T47D (cell line): ENCODE measurements around the gene MAST4.

Source experiments
- DNase-seq, 2 experiments: peaks; one replicate each; pipeline versions ENCODE4 v3.0.0 to v3.0.0-alpha.2; 2011 to 2012; ENCODE audit warnings: low read depth in 1 of 2, low spot score in 1 of 2
- JUND ChIP-seq: IDR thresholded peaks from 2 replicates; pipeline ENCODE4 v1.6.1; 2012; ENCODE audit warnings: low read depth
- in situ Hi-C: cut with HindIII; loops from 2 replicates; pipeline ENCODE4 v1.10.0; 2016; ENCODE audit warnings: low sequenced_read_pairs, low pct_unique_long_range_greater_than_20kb

MAST4 gene

DNA sequence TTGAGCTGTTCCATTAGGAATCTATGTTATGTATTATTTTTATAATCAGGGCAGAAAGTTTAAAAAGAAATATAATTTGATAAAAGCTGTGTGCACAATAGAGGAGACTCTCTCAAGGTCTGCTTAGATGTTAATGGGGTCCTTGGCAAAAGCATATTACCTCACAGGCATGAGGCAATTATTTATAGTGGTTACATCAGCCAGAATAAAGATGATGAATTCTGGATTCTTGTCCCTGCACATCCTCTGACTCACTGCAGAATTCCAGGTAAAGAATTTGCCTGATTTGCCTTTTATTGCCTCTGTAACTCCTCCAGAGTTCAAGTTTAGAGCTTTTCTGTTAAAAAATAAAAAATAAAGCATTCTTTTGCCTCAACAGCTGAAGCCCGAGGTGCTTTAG is 253.6 kb downstream of the MAST4 start:
- no peak for TF ChIP-seq JUND
- no peak for DNase-seq
- in situ Hi-C loops: no loop called here

DNA sequence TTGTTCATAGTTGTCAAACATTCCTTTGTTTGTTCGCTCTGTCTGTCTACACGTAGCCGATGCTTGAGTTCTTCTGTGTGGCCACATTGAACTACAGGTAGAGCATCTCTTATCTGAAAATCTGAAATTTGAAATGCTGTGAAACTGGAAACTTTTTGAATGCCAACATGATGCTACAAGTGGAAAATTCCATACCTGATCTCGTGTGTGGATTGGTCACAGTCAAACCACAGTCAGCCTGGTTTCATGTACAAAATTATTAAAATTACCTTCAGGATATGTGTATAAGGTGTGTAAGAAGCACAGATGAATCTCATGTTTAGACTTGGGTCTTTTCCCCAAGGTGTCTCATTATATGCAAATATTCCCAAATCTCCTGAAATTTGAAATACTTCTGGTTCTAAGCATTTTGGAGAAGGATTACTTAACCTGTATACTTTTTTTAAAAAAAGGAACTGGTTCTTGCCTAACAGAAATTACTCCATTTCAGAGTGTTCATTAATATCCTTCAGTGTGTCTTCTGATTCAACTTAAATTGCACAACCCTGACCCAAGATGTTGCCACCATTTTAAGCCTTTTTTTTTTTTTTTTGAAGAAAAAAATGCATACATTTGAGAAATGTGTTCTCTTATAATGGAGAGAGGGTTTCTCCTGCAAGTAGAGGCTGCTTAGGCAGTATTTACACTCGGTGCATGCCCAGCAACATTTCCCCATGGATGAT is 254.3 kb downstream of the MAST4 start:
- peak in 1 of 2 experiments; percentile 59 for DNase-seq
- in situ Hi-C loops: no loop called here
- TF ChIP-seq JUND: no peak

DNA sequence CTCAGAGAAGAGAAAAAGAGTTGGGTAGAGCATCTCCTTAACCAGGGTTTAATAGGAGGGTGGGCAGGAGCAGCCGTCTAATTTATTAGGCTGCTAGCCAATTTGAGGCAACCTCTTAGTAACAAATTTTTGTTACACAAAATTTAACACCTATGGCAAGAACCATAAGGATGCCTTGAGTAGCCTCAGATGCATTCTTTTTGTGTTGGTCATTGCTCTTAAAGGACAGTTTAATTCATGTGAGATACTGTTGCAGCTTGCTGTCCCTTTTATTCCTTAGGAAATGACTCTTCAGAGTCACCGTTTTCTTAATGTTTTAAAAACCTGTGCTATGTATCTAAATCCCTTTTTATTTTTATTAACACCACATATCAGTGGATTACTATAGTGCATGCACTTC is 255.1 kb downstream of the MAST4 start:
- in situ Hi-C loops: no loop called here

DNA sequence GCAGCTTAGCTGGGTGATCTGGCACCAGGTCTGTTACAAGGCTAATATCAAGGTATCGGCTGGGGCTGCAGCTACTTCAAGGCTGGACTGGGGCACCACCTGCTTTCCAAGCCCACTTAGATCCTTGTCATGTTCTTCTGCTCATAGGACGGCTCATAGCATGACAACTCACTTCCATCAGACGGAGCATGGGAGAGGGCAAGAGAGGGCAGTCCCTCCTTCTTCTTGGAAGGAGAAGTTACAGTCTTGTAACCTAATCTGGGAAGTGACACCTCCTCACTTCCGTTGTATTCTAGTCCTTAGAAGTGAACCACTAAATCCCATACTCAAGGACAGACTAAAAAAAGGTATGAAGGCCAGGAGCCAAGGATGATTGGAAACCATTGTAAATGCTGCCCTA is 258.2 kb downstream of the MAST4 start:
- in situ Hi-C loops: no loop called here

More for the DNA sequence above, 255.1 kb downstream of the MAST4 start:
- no peak for DNase-seq
- TF ChIP-seq JUND: no peak

DNA sequence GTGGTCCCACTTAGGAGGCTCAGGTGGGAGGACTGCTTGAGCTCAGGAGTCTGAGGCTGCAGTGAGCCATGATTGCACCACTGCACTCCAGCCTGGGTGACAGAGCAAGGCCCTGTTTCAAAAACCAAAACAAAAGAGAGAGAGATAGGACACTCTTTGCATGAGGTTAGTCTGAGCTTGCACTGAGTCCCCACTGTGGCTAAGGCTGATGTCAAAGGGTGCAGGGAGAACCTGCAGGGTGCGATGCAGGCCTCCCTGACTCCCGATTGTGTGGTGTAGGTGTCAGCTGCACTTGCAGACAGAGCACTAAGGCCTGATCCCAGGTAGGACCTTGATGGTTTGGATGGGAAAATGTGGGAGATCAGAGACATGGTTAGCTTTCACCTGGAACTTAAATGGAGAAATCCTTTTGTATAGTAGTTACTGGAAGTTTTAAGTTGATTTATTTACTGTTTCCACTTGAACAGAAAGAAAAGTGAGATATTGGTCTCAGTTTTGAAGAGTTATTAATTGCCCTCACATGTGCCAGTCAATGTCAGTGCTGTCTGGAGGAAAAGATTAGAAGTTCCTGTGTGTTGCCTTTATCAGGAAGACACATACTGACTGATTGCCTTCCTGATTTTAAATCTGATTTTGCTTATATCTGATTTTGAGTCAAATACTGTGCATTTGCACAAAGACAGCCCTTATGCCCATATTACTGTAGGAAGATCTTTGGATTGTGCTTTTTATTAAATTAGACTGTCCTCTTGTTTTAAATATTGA is 260.0 kb downstream of the MAST4 start:
- in situ Hi-C loops: no loop called here
- DNase-seq: no peak
- TF ChIP-seq JUND: no peak

More for the DNA sequence above, 258.2 kb downstream of the MAST4 start:
- no peak for DNase-seq
- TF ChIP-seq JUND: no peak

DNA sequence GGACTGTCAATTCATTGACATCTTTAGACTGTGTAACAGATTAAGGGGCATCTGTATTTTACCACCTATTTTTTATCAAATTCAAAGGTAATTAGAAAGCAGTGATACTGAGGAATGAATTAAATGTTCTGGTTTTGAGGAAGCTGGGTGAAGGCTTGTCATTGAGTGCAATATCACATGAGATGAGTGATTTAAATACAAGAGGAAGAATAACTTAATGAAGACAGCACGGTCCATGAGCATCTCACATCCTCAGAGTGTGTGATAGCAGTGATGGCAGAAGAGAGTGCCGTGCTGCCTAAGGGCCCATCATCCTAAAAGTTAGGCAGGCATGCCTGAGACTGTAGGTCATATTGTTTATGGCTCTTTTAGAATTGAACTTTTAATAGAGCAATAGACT is 263.3 kb downstream of the MAST4 start:
- no peak for TF ChIP-seq JUND
- DNase-seq: no peak
- in situ Hi-C loops: no loop called here

DNA sequence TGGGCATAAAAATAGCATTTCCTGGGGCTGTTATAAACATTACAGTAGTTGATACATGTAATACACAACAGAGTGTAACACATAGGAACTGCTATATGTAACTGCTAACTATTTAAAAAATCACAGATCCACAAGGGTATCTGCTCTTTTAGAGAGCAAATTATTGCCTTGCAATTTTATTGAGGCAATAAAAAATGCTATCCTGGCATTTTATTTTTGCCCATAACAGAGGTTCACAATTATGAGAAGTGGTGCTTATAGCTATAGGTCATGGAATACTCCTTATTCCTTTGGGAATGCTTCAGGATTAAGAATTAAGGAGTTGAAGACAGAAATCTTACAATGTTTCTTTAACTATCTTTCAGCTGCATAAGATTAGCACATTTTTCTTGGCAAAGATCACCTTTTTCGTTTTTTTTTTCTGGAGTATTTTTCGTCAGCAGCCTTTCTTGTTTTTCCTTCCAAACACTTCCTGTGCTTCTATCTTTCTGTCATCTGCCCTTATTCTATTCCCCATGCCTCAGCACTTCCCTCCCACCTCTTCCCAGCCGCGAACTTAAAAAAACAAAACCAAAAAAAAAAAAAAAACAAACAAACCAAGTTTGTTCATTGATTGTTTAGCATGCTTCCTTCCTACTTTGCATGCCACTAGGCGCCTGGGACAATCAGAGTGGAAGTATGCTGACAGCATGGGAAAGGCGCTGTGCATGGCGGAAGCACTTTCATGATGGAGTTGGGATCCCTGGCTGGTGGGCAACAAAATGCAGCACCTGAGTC is 264.2 kb downstream of the MAST4 start:
- in situ Hi-C loops: no loop called here
- no peak for TF ChIP-seq JUND
- no peak for DNase-seq

DNA sequence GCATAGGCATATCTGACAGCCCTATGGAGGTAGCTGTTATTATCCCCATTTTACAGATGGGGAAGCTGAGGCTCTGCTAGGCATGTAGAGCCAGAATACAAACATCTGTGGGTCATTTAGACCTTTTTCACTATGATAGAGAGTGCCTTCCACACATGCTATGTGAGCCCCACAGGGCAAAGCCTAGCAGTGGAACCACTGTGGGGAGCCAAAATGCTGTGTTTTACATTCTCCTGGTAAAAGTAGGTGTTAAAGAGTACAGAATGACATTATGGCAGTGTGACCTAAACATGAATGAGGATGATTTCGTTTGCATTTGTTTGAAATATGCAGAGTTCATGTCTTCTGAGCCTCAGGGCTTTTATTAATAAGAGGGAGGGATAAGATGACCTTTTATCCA is 265.2 kb downstream of the MAST4 start:
- in situ Hi-C loops: no loop called here
- TF ChIP-seq JUND: no peak
- peak in 1 of 2 experiments; percentile 33 for DNase-seq

DNA sequence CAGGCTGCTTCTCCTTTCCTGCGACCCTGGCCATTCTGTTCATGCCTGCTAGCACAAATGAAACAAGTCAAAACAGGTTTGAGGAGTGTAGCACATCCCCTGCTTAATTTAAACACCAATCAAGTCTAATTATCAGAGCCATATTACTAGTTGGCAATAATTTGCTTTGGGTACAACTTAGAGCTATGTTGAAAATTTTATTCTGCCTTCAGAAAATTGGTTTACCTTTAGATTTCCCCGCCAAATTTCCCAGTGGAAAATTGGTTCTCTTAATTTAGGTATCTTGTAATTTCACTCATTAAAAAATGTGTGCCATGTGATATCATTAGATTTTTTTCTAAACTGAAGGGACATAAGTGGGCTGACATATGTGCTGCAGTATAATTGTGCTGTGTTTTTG is 265.8 kb downstream of the MAST4 start:
- no peak for TF ChIP-seq JUND
- in situ Hi-C loops: no loop called here

DNA sequence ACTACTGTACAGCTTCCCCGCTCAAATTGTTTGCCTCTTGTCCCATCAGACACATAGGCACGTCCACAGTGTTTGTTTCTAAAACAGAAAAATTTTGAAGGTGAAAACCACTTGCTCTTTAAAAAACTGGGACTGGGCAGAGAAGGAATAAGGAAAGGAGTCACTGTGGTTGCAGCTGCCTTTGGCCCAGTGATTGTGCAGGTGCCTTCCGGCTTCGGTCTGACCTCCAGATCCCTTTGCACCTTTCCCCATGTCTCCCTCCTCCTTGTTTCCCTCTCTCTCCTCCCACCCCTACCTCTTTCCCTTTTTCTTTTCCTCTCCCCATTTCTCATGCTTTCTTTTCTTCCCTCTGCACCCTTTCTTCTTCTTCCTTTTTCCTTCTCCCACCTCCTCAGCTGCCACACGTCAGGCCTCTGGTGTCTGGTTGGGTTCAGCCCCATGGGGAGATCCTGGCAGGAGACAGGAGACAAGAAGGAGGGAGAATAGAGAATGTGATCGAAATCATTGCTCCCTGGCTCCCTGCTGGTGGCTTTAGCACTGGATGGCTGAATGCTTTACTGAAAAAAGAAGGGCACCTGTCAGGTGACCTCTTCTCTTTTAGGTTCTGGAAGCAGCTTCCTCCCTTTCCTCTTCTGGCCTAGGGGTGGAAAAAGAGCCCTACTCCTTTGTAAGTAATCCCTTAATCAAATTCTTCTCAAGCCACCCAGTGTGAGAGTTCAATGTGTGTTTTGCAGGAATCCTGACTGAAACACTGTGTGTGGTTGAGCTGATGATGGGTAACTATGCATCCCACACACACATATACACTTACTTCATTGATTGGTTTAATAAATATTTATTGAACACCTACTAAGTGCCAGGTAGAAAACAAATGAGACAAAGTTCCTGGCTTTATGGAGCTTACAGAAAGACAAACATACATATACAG is 267.3 kb downstream of the MAST4 start:
- TF ChIP-seq JUND: no peak
- DNase-seq: no peak
- in situ Hi-C loops: no loop called here

More for the DNA sequence above, 265.8 kb downstream of the MAST4 start:
- DNase-seq: no peak

DNA sequence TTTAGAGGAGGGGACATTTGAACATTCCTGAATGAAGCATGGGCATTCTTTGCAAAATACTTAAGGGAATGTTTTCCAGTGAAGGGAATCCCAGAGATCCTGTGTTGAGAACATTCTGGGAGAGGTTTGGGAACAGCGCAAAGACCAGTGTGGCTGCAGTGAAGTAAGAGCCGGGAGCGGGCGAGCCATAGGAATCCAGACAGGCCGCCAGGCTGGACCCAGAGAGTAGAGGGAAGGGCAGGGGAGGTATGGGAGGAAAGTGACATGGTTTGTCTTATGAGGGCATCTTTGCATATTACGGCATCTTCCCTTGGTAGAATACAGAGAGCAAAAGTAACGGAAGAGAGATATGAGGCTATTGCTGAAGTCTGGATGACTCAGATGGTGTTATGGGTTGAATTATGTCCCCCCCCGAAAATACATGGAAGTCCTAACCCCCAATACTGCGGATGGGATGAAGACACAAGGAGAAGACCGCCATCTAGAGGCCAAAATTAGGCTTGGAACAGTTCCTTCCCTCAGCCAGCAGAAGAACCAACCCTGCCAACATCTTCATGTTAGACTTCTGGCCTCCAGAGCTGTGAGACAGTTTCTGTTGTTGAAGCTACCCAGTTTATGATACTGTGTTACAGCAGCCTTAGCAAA is 268.2 kb downstream of the MAST4 start:
- in situ Hi-C loops: no loop called here
- TF ChIP-seq JUND: no peak
- peak in 1 of 2 experiments; percentile 47 for DNase-seq
